Limb (tissue), 2 donors: ENCODE measurements around the gene PXK.
"Not testable (repeated sequence)": the region's sequence is repeated elsewhere in the genome, so short reads cannot be mapped to it uniquely, and the experiment has no call there.

Source experiments
- DNase-seq, 2 donors: peaks; one replicate each; pipeline ENCODE4 v3.0.0-alpha.2; 2016; ENCODE audit errors: extremely low spot score in 2 of 2

PXK gene

GRCh38 chr3:58332575-58333188 is at the start of gene PXK:
TSS of gene PXK (plus strand) at chr3:58332892. CDS start at chr3:58332989, 97 bp downstream.
- peak; percentile 78 to 90 for DNase-seq

- DNase-seq: no peak
Observed at GRCh38 chr3:58285334-58285733, 47.4 kb upstream of the PXK start.

DNA sequence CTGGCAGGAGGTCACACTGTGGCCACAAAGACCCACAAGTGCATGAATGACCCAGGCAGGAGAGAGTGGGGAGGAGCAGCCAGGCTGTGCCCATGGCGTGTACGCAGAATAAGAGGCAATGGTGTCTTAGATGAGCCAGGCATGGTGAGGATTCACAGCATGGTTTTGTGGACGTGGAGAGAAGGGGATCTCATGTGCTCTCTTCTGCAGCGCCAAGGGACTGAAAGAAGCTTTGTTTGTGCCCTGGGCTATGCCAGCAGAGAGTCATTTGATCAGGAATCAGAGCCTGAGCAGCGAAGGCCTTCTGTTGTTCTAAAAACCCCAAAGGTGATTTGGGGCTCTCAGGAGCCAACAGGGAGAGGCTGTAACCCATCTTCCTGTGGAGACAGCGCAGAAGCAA is 45.3 kb upstream of the PXK start:
- no peak for DNase-seq

GRCh38 chr3:58288011-58288728 is 44.5 kb upstream of the PXK start:
- peak in 1 of 2 donors; percentile 39 for DNase-seq

DNA sequence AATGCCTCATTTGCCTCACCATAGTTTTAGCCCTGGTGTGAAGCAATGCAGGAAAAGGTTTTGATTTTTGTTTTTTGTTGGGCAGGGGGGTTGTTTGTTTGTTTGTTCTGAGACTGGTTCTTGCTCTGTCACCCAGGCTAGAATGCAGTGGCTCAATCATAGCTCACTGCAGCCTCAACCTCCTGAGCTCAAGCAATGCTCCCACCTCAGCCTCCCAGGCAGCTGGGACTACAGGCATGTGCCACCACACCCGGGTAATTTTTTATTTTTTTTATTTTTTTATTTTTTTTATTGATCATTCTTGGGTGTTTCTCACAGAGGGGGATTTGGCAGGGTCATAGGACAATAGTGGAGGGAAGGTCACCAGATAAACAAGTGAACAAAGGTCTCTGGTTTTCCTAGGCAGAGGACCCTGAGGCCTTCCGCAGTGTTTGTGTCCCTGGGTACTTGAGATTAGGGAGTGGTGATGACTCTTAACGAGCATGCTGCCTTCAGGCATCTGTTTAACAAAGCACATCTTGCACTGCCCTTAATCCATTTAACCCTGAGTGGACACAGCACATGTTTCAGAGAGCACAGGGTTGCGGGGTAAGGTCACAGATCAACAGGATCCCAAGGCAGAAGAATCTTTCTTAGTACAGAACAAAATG is 43.6 kb upstream of the PXK start:
- DNase-seq: not testable (repeated sequence)

- not testable (repeated sequence) for DNase-seq
Observed at GRCh38 chr3:58290446-58290845, 42.2 kb upstream of the PXK start.

DNA sequence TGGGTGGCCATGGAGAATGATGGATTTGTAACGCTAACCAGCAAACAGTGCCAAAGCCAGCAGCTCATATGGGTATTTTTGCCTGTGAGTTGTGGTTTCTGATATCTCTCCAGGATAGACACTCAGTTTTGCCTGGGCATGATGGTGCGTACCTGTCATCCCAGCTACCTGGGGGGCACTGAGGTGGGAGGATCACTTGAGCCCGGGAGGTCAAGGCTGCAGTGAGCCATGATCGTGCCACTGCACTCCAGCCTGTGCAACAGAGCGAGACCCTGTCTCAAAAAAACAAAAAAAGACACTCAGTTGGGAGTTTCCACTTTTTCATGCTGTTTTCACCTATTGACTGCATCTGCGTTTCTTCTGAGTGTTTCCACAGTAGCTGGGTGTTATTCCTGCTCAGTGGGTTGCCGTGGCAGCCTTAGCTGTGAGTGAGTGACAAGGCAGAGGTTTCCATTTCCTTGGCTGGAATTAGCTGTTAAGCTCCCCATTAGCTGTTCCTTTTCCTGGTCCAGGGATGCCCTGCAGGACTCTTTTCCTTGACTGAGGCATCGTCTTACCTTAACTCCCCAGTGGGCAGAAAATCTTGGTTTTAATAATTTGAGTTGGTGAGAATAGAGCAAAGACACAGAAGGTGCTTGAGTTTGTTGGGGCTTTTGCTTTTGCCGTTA is 40.9 kb upstream of the PXK start:
- DNase-seq: no peak

- DNase-seq: no peak
Observed at GRCh38 chr3:58292866-58293265, 39.8 kb upstream of the PXK start.

- DNase-seq: no peak
Observed at GRCh38 chr3:58293516-58293915, 39.2 kb upstream of the PXK start.

DNA sequence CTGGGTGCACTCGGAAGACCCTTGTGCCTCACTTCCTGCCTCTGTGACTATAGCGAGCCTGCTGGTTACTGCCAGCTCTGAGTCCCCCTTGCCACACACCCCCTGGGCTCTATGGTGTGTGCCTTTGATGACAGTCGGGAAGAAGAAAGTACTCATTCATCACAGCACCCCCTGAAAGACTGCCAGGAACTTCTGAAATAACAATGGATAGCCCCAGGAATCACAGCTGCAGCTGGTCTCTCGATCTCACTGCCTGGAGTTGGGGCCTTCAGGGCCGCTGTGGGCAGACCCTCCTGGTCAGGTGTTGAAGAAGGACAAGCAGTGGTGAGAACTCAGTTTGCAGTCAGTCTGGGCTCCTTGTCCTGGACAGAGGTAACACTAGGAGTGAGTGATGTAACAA is 36.4 kb upstream of the PXK start:
- no peak for DNase-seq

DNA sequence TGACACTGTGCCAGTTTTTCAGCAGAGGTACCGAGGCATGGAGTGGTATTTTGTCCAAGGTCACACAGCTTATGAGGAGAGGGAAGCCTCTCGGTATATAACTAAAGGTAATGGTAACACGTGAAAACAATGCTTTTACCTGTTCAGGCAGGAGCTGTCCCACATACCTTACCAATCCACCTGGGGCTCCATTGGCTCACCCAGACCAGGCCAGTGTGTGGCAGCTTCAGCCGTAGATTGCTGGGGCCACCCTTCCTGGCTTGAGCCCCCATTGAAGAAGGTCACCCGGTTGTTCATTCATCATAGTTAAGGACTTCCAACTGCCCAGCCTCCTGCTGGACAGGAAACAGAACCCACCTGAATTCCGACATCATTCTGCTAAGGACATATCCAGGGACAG is 35.8 kb upstream of the PXK start:
- no peak for DNase-seq

- DNase-seq: no peak
Observed at GRCh38 chr3:58298190-58298589, 34.5 kb upstream of the PXK start.

GRCh38 chr3:58299075-58299474 is 33.6 kb upstream of the PXK start:
- no peak for DNase-seq

DNA sequence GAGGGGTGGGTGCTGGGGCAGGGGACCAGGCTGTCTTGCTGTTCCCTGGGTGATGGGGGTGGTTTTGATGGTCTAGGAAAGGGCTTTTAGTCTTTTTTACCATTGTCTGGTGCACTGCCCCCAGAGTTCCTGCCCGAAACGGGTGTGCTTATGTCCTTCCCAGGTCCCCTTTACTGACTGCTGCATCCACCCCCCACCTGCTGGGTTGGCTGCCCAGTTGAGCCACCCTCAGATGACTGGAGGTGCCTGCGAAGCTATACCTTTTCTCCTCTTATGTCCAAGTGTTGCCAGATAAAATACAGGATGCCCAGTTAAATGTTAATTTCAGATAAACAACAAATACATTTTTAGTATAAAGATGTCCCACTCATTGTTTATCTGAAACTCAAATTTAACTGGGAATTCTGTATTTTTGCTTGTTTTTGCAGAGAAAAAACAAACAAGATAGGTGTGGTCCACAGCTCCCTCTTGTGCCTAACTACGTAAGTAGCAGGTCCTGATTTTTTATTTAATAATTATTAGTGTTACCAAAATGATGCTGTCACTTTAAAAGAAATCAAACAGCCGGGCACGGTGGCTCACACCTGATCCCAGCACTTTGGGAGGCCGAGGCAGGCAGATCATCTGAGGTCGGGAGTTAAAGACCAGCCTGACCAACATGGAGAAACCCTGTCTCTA is 32.7 kb upstream of the PXK start:
- peak in 1 of 2 donors; percentile 44 for DNase-seq

- DNase-seq: peak; percentile 98 to 99
Observed at GRCh38 chr3:58305882-58306711, 26.6 kb upstream of the PXK start, which contains the start of the genes HTD2 and RPP14. TSS of gene HTD2 (plus strand) at chr3:58306520. CDS start at chr3:58317614, 11,094 bp downstream. TSS of gene RPP14 (plus strand) at chr3:58306245. CDS start at chr3:58310330, 4,085 bp downstream.

- peak in 1 of 2 donors; percentile 38 for DNase-seq
Observed at GRCh38 chr3:58307639-58308215, 25.0 kb upstream of the PXK start.

DNA sequence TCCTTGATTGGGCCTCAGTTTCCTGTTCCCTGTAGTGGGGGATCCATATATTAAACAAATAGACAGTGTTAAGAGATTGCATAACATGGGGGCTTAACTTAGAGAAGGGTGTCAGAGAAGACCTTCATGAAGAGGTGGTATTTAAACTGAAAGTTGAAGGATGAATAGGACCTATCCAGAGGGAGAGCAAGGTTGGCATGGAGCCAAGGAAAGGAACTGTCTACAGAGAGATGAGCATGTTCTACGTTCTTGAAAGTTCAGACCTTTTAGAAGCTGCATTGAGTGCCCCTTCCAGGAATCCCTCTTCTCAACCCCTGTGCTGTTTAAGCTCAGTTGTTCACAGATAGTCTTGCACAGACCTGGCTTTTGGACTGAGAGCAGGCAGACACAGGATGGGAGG is 24.0 kb upstream of the PXK start:
- DNase-seq: no peak

DNA sequence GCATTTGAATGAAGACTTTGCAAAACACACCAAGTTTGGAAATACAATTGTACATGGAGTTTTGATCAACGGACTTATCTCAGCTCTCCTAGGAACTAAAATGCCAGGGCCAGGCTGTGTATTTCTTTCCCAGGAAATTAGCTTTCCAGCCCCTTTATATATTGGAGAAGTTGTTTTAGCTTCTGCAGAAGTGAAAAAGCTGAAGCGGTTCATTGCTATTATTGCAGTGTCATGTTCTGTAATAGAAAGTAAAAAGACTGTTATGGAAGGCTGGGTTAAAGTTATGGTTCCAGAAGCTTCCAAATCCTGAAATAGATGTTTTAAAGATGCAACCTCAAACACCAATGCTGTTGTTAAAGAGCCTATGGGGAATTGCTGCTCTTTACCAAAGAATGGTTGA is 14.9 kb upstream of the PXK start:
- no peak for DNase-seq

DNA sequence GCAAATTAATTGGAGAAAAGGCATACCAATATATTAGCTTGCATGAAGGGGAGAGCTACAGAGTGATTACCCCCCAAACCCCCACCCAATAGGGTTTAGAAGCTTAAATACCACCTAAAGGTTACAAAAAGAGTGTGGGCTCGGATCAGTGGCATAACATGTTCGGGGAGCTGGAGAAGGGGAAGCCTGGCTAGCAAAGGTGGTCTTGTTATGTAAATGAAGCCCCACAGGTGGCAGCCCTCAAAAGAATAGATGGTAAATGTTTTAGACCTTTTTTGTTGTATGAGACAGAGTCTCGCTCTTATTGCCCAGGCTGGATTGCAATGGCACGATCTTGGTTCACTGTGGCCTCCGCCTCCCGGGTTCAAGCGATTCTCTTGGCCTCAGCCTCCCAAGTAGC is 10.9 kb upstream of the PXK start:
- DNase-seq: no peak

DNA sequence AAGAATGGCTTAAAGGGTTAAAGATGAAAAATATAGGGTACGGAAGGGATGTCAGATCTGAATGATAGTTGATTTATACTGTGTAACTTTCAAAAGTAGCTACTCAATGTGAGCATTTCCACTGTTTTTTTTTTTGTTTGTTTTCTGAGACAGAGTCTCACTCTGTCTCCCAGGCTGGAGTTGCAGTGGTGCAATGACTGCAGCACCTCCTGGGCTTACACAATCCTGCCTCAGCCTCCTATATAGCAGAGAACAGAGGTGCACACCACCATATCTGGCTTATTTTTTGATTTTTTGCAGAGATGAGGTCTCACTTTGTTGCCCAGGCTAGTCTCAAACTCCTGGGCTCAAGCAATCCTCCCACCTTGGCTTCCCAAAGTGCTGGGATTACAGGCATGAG is 9.9 kb upstream of the PXK start:
- no peak for DNase-seq
